ENCODE data around the gene APBA3.

APBA3 gene

GRCh38 chr19:3780786-3781304 lies 19.4 kb upstream of the APBA3 start:
- H3K27me3 ChIP-seq (replicated peaks; ENCODE audit: control insufficient read depth, insufficient read depth, low read length, poor library complexity, severe bottlenecking), result no peaks in the 10 kb centered on the region
- no peak overlapping the region for H3K4me3 ChIP-seq (ENCODE audit: insufficient read depth, low read depth, low read length, poor library complexity, severe bottlenecking)
- no peaks in the 10 kb centered on the region for H3K36me3 ChIP-seq (ENCODE audit: control insufficient read depth, insufficient read depth, low read length)
- no peak for DNase-seq
- peaks cover 10% of the 10 kb centered on the region for H3K9me3 ChIP-seq (ENCODE audit: control insufficient read depth, low read length)
- no peak overlapping the region for H3K27ac ChIP-seq (ENCODE audit: insufficient read depth, low read length, poor library complexity, severe bottlenecking)
- H3K4me1 ChIP-seq (ENCODE audit: control insufficient read depth, insufficient read depth, low read length, poor library complexity, severe bottlenecking), result peaks cover 8% of the 10 kb centered on the region

GRCh38 chr19:3778899-3779723 lies 17.6 kb upstream of the APBA3 start:
- DNase-seq, result no peak
- Histone ChIP-seq H3K4me1 (ENCODE audit: control insufficient read depth, insufficient read depth, low read length, poor library complexity, severe bottlenecking) (no peaks in the 10 kb centered on the region), H3K27me3 (replicated peaks; ENCODE audit: control insufficient read depth, insufficient read depth, low read length, poor library complexity, severe bottlenecking) (no peaks in the 10 kb centered on the region), H3K36me3 (ENCODE audit: control insufficient read depth, insufficient read depth, low read length) (no peaks in the 10 kb centered on the region), H3K9me3 (ENCODE audit: control insufficient read depth, low read length) (peaks cover 10% of the 10 kb centered on the region), H3K27ac (ENCODE audit: insufficient read depth, low read length, poor library complexity, severe bottlenecking) (no peak overlapping the region), H3K4me3 (ENCODE audit: insufficient read depth, low read depth, low read length, poor library complexity, severe bottlenecking) (no peak overlapping the region)

GRCh38 chr19:3778104-3778867 lies 16.8 kb upstream of the APBA3 start:
- no peak overlapping the region for H3K27ac ChIP-seq (ENCODE audit: insufficient read depth, low read length, poor library complexity, severe bottlenecking)
- peaks cover 10% of the 10 kb centered on the region for H3K9me3 ChIP-seq (ENCODE audit: control insufficient read depth, low read length)
- H3K27me3 ChIP-seq (replicated peaks; ENCODE audit: control insufficient read depth, insufficient read depth, low read length, poor library complexity, severe bottlenecking), result no peaks in the 10 kb centered on the region
- H3K4me3 ChIP-seq (ENCODE audit: insufficient read depth, low read depth, low read length, poor library complexity, severe bottlenecking), result no peak overlapping the region
- H3K36me3 ChIP-seq (ENCODE audit: control insufficient read depth, insufficient read depth, low read length), result no peaks in the 10 kb centered on the region
- DNase-seq, result no peak
- H3K4me1 ChIP-seq (ENCODE audit: control insufficient read depth, insufficient read depth, low read length, poor library complexity, severe bottlenecking), result no peaks in the 10 kb centered on the region

- no peak for DNase-seq
- Histone ChIP-seq H3K36me3 (ENCODE audit: control insufficient read depth, insufficient read depth, low read length) (no peaks in the 10 kb centered on the region), H3K27me3 (replicated peaks; ENCODE audit: control insufficient read depth, insufficient read depth, low read length, poor library complexity, severe bottlenecking) (no peaks in the 10 kb centered on the region), H3K4me3 (ENCODE audit: insufficient read depth, low read depth, low read length, poor library complexity, severe bottlenecking) (no peak overlapping the region), H3K27ac (ENCODE audit: insufficient read depth, low read length, poor library complexity, severe bottlenecking) (no peak overlapping the region), H3K4me1 (ENCODE audit: control insufficient read depth, insufficient read depth, low read length, poor library complexity, severe bottlenecking) (no peaks in the 10 kb centered on the region), H3K9me3 (ENCODE audit: control insufficient read depth, low read length) (peaks cover 2% of the 10 kb centered on the region)
These were observed 15.1 kb upstream of the APBA3 start for GRCh38 chr19:3776479-3777040.

DNA sequence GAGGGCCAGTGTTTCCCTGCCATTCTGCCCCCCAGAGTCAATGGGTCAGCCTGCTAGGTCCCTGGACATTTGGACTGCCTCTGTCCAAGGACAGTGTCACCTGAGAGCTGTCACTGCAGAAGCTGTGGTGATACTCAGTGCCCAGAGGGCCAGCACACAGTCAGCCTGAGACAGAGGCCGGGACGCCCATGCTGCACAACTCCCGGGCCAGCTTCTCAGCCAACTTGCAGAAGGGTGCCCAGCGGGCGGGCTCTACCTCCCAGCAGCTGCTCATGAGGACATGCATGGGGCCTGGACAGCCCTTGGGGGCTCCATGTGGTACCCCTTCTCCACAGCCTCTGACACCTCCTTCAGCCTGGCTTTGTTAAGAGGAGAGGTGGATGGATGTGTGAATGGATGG lies 14.3 kb upstream of the APBA3 start:
- no peaks in the 10 kb centered on the region for H3K9me3 ChIP-seq (ENCODE audit: control insufficient read depth, low read length)
- no peaks in the 10 kb centered on the region for H3K27me3 ChIP-seq (replicated peaks; ENCODE audit: control insufficient read depth, insufficient read depth, low read length, poor library complexity, severe bottlenecking)
- DNase-seq, result no peak
- no peaks in the 10 kb centered on the region for H3K36me3 ChIP-seq (ENCODE audit: control insufficient read depth, insufficient read depth, low read length)
- no peak overlapping the region for H3K27ac ChIP-seq (ENCODE audit: insufficient read depth, low read length, poor library complexity, severe bottlenecking)
- H3K4me1 ChIP-seq (ENCODE audit: control insufficient read depth, insufficient read depth, low read length, poor library complexity, severe bottlenecking), result no peaks in the 10 kb centered on the region
- no peak overlapping the region for H3K4me3 ChIP-seq (ENCODE audit: insufficient read depth, low read depth, low read length, poor library complexity, severe bottlenecking)

- H3K9me3 ChIP-seq (ENCODE audit: control insufficient read depth, low read length), result no peaks in the 10 kb centered on the region
- no peak overlapping the region for H3K27ac ChIP-seq (ENCODE audit: insufficient read depth, low read length, poor library complexity, severe bottlenecking)
- H3K4me3 ChIP-seq (ENCODE audit: insufficient read depth, low read depth, low read length, poor library complexity, severe bottlenecking), result no peak overlapping the region
- H3K4me1 ChIP-seq (ENCODE audit: control insufficient read depth, insufficient read depth, low read length, poor library complexity, severe bottlenecking), result no peaks in the 10 kb centered on the region
- H3K27me3 ChIP-seq (replicated peaks; ENCODE audit: control insufficient read depth, insufficient read depth, low read length, poor library complexity, severe bottlenecking), result no peaks in the 10 kb centered on the region
- no peak for DNase-seq
- no peaks in the 10 kb centered on the region for H3K36me3 ChIP-seq (ENCODE audit: control insufficient read depth, insufficient read depth, low read length)
These were observed 13.9 kb upstream of the APBA3 start for GRCh38 chr19:3775374-3775711.

- DNase-seq, result no peak
- H3K9me3 ChIP-seq (ENCODE audit: control insufficient read depth, low read length), result no peaks in the 10 kb centered on the region
- H3K4me3 ChIP-seq (ENCODE audit: insufficient read depth, low read depth, low read length, poor library complexity, severe bottlenecking), result no peak overlapping the region
- H3K4me1 ChIP-seq (ENCODE audit: control insufficient read depth, insufficient read depth, low read length, poor library complexity, severe bottlenecking), result no peaks in the 10 kb centered on the region
- no peaks in the 10 kb centered on the region for H3K27me3 ChIP-seq (replicated peaks; ENCODE audit: control insufficient read depth, insufficient read depth, low read length, poor library complexity, severe bottlenecking)
- no peak overlapping the region for H3K27ac ChIP-seq (ENCODE audit: insufficient read depth, low read length, poor library complexity, severe bottlenecking)
- H3K36me3 ChIP-seq (ENCODE audit: control insufficient read depth, insufficient read depth, low read length), result peaks cover 3% of the 10 kb centered on the region
These were observed 13.3 kb upstream of the APBA3 start for GRCh38 chr19:3774621-3775373.

GRCh38 chr19:3773814-3774515 lies 12.5 kb upstream of the APBA3 start:
- Histone ChIP-seq H3K4me3 (ENCODE audit: insufficient read depth, low read depth, low read length, poor library complexity, severe bottlenecking) (no peak overlapping the region), H3K4me1 (ENCODE audit: control insufficient read depth, insufficient read depth, low read length, poor library complexity, severe bottlenecking) (no peaks in the 10 kb centered on the region), H3K27ac (ENCODE audit: insufficient read depth, low read length, poor library complexity, severe bottlenecking) (no peak overlapping the region), H3K36me3 (ENCODE audit: control insufficient read depth, insufficient read depth, low read length) (peaks cover 9% of the 10 kb centered on the region), H3K9me3 (ENCODE audit: control insufficient read depth, low read length) (no peaks in the 10 kb centered on the region), H3K27me3 (replicated peaks; ENCODE audit: control insufficient read depth, insufficient read depth, low read length, poor library complexity, severe bottlenecking) (no peaks in the 10 kb centered on the region)
- no peak for DNase-seq

DNA sequence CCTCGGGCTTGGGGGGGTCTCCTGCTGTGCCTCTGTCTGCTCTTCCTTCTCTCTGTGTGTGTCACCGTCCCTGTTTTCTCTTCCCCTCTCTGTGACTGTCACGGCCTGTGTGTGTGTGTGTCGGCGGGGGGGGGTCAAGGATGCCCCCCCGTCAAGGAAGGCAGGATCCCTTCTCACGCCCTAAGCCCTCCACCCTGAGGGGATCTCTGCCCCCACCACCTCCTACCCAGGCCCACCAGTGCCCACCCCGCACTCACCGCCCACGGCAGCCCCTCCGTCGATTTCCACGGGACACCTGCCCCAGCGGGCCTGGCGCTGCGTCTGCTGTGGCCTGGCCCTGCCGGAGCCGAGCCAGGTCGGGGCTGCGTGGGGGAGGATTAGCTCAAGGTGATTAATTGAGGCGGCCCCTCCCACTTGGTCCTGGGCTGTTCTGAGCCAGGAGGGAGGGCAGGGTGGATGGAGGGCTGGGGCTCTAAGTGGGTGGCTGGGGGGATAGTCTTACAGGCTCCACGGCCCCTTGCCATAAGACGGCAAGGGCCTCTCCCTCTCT lies 10.5 kb upstream of the APBA3 start, which contains the start of gene RAX2:
Gene RAX2 (minus strand): TSS at position 323 of the 550 bp plus-strand sequence. CDS start 486 bp downstream, outside the sequence.
- no peak within 1 kb of the TSS for H3K27ac ChIP-seq (ENCODE audit: insufficient read depth, low read length, poor library complexity, severe bottlenecking)
- peaks cover 26% of the 10 kb centered on the region for H3K36me3 ChIP-seq (ENCODE audit: control insufficient read depth, insufficient read depth, low read length)
- no peak for DNase-seq
- H3K4me3 ChIP-seq (ENCODE audit: insufficient read depth, low read depth, low read length, poor library complexity, severe bottlenecking), result no peak within 1 kb of the TSS
- H3K9me3 ChIP-seq (ENCODE audit: control insufficient read depth, low read length), result no peaks in the 10 kb centered on the region
- no peaks in the 10 kb centered on the region for H3K4me1 ChIP-seq (ENCODE audit: control insufficient read depth, insufficient read depth, low read length, poor library complexity, severe bottlenecking)
- no peaks in the 10 kb centered on the region for H3K27me3 ChIP-seq (replicated peaks; ENCODE audit: control insufficient read depth, insufficient read depth, low read length, poor library complexity, severe bottlenecking)

Data from effector memory CD4-positive, alpha-beta T cell (primary cell).